HCT116 (cell line): ENCODE results near the gene SOS1. TPM values are rescaled to one million over a fixed set of nuclear protein-coding genes. Genes with fewer than 3 reads are reported as not detected.

ENCODE experiments used
- ATAC-seq: fragments of 200-7000 bp; cut with Tn5 transposase; 2 replicates; pipeline ENCODE4 v1.9.1; 2020; ENCODE audit warnings: mild to moderate bottlenecking, moderate library complexity
- BruUV-seq: library from RNA; stranded (reverse); fragments of 400-500 nt; replicated peaks from 2 replicates; lab custom pipeline; 2021; lab: Mats Ljungman, UMichigan
- CTCF ChIA-PET: fragments of 300-600 bp; sonication (Branson Sonifier 250); formaldehyde crosslinking; loops from one replicate; lab custom pipeline; 2021; ENCODE audit warnings: antibody characterized with exemption; lab: Charles Lee
- POLR2A ChIA-PET: fragments of 300-600, 350-600 bp; sonication (Branson Sonifier 250); formaldehyde crosslinking; loops from one replicate; lab custom pipeline; 2021; ENCODE audit warnings: antibody characterized with exemption; lab: Charles Lee
- RAD21 ChIA-PET, 2 experiments: fragments of 300-600 bp; sonication (Branson Sonifier 250); formaldehyde crosslinking; loops; one replicate each; lab custom pipeline; 2023; ENCODE audit warnings: low total read pairs in 2 of 2; ENCODE audit not compliant: uncharacterized antibody in 2 of 2, unreplicated experiment in 2 of 2, low non-redundant PET in 1 of 2; lab: Charles Lee
- DNase-seq: peaks from one replicate; pipeline ENCODE4 v3.0.0-alpha.2; 2010; ENCODE audit warnings: low read depth, low spot score
- H2AFZ ChIP-seq: fragments of 200-600 bp; shearing (Covaris generic), sonication (generic); 2 replicates; pipeline ENCODE4 v1.6.1; 2017; ENCODE audit warnings: low read depth, mixed run types, mixed read lengths, antibody characterized with exemption, low read length; ENCODE audit not compliant: poor library complexity, severe bottlenecking
- H3K27ac ChIP-seq: 2 replicates; pipeline ENCODE4 v1.5.1; 2012; ENCODE audit warnings: low read depth, low read length
- H3K27me3 ChIP-seq: fragments of 200-600 bp; sonication (generic); 2 replicates; pipeline ENCODE4 v1.6.1; 2016; ENCODE audit warnings: mixed run types, low read length, mixed read lengths; ENCODE audit not compliant: insufficient read depth
- H3K36me3 ChIP-seq, 2 experiments: fragments of 200-500 bp in 1 of 2; fragments of 200-600 bp in 1 of 2; sonication (Bioruptor generic) in 1 of 2; sonication (generic) in 1 of 2; 2 replicates each; pipeline versions ENCODE4 v1.5.1 to v1.6.1; 2014 to 2016; ENCODE audit warnings: low read length in 2 of 2, inconsistent platforms in 1 of 2, mixed read lengths in 1 of 2, mixed run types in 1 of 2; ENCODE audit not compliant: insufficient read depth in 2 of 2, control insufficient read depth in 1 of 2
- H3K4me1 ChIP-seq, 2 experiments: fragments of 200-600 bp in 1 of 2; sonication (generic) in 1 of 2; 2 replicates each; pipeline versions ENCODE4 v1.5.1 to v1.6.1; 2012 to 2017; ENCODE audit warnings: low read length in 2 of 2, inconsistent platforms in 1 of 2, mild to moderate bottlenecking in 1 of 2, mixed read lengths in 1 of 2, mixed run types in 1 of 2, moderate library complexity in 1 of 2; ENCODE audit not compliant: insufficient read depth in 2 of 2, control insufficient read depth in 1 of 2
- H3K4me2 ChIP-seq: fragments of 200-600 bp; sonication (generic); 2 replicates; pipeline ENCODE4 v1.6.1; 2017; ENCODE audit warnings: mixed run types, low read length, mixed read lengths
- H3K4me3 ChIP-seq, 2 experiments: fragments of 200-600 bp in 1 of 2; sonication (generic) in 1 of 2; replicated peaks in 1 of 2; 2 replicates each; pipeline ENCODE4 v1.5.1; 2011 to 2016; ENCODE audit warnings: low read length in 2 of 2, control low read depth in 1 of 2, low read depth in 1 of 2, mild to moderate bottlenecking in 1 of 2, mixed read lengths in 1 of 2, mixed run types in 1 of 2
- H3K79me2 ChIP-seq: fragments of 200-600 bp; sonication (generic); 2 replicates; pipeline ENCODE4 v1.6.1; 2017; ENCODE audit warnings: mild to moderate bottlenecking, mixed run types, low read length, moderate library complexity, mixed read lengths; ENCODE audit not compliant: insufficient read depth
- H3K9ac ChIP-seq: fragments of 200-600 bp; sonication (generic); 2 replicates; pipeline ENCODE4 v1.6.1; 2016; ENCODE audit warnings: low read length, mixed read lengths
- H3K9me2 ChIP-seq: fragments of 200-600 bp; sonication (generic), shearing (Covaris generic); 2 replicates; pipeline ENCODE4 v1.6.1; 2017; ENCODE audit warnings: mixed run types, mild to moderate bottlenecking, moderate library complexity; ENCODE audit not compliant: insufficient read depth
- H3K9me3 ChIP-seq, 2 experiments: fragments of 200-500 bp in 1 of 2; fragments of 200-600 bp in 1 of 2; sonication (Bioruptor generic) in 1 of 2; sonication (generic) in 1 of 2; 2 replicates each; pipeline ENCODE4 v1.6.1; 2014 to 2017; ENCODE audit warnings: low read length in 2 of 2, mixed read lengths in 2 of 2, inconsistent platforms in 1 of 2, low read depth in 1 of 2, mild to moderate bottlenecking in 1 of 2, mixed run types in 1 of 2, moderate library complexity in 1 of 2; ENCODE audit not compliant: control insufficient read depth in 1 of 2, insufficient read depth in 1 of 2
- H4K20me1 ChIP-seq: fragments of 200-600 bp; sonication (generic), shearing (Covaris generic); 2 replicates; pipeline ENCODE4 v1.6.1; 2017; ENCODE audit warnings: mixed run types, mild to moderate bottlenecking, moderate library complexity; ENCODE audit not compliant: insufficient read depth
- ATF3 ChIP-seq: IDR thresholded peaks from 2 replicates; pipeline ENCODE4 v1.6.1; 2012
- CBX3 ChIP-seq: IDR thresholded peaks from 2 replicates; pipeline ENCODE4 v1.6.1; 2012; ENCODE audit warnings: low read depth
- CTCF ChIP-seq, 3 experiments: fragments of 200-600 bp in 1 of 3; sonication (generic) in 1 of 3; IDR thresholded peaks in 2 of 3; conservative IDR thresholded peaks in 1 of 3; 2 replicates each; pipeline ENCODE4 v1.5.1; 2012 to 2017; ENCODE audit warnings: low read depth in 2 of 3, low read length in 2 of 3, antibody characterized with exemption in 1 of 3, borderline replicate concordance in 1 of 3, control low read depth in 1 of 3, mild to moderate bottlenecking in 1 of 3, mixed read lengths in 1 of 3, mixed run types in 1 of 3, moderate library complexity in 1 of 3; ENCODE audit not compliant: insufficient read depth in 1 of 3
- EGR1 ChIP-seq: IDR thresholded peaks from 2 replicates; pipeline ENCODE4 v1.6.1; 2012; ENCODE audit warnings: low read depth
- ELF1 ChIP-seq: IDR thresholded peaks from 2 replicates; pipeline ENCODE4 v1.6.1; 2012; ENCODE audit warnings: low read depth, borderline replicate concordance
- FOSL1 ChIP-seq: IDR thresholded peaks from 2 replicates; pipeline ENCODE4 v1.6.1; 2012; ENCODE audit warnings: low read depth
- JUND ChIP-seq: IDR thresholded peaks from 2 replicates; pipeline ENCODE4 v1.6.1; 2012
- MAX ChIP-seq: IDR thresholded peaks from 2 replicates; pipeline ENCODE4 v1.6.1; 2012
- POLR2AphosphoS5 ChIP-seq: IDR thresholded peaks from 2 replicates; pipeline ENCODE4 v1.6.1; 2011; ENCODE audit warnings: mild to moderate bottlenecking, low read depth, low read length, moderate library complexity
- RAD21 ChIP-seq: IDR thresholded peaks from 2 replicates; pipeline ENCODE4 v1.6.1; 2012; ENCODE audit warnings: low read depth, mild to moderate bottlenecking
- SIN3A ChIP-seq: IDR thresholded peaks from 2 replicates; pipeline ENCODE4 v1.6.1; 2012; ENCODE audit warnings: low read depth
- SP1 ChIP-seq: IDR thresholded peaks from 2 replicates; pipeline ENCODE4 v1.6.1; 2012; ENCODE audit warnings: low read depth
- SRF ChIP-seq: IDR thresholded peaks from 2 replicates; pipeline ENCODE4 v1.6.1; 2012; ENCODE audit warnings: low read depth
- TCF7L2 ChIP-seq: IDR thresholded peaks from 2 replicates; pipeline ENCODE4 v1.7.0; 2011; ENCODE audit warnings: borderline replicate concordance, inconsistent platforms; ENCODE audit not compliant: insufficient read depth, insufficient read length; ENCODE audit errors: extremely low read depth
- YY1 ChIP-seq: IDR thresholded peaks from 2 replicates; pipeline ENCODE4 v1.6.1; 2011; ENCODE audit warnings: low read length, low read depth, moderate library complexity, mild to moderate bottlenecking; ENCODE audit not compliant: insufficient replicate concordance; ENCODE audit errors: extremely low read depth
- ZBTB33 ChIP-seq: IDR thresholded peaks from 2 replicates; pipeline ENCODE4 v1.6.1; 2011; ENCODE audit warnings: mild to moderate bottlenecking, low read length, moderate library complexity; ENCODE audit not compliant: insufficient replicate concordance; ENCODE audit errors: extremely low read depth
- ZFX ChIP-seq: fragments of 450-650 bp; IDR thresholded peaks from 2 replicates; pipeline ENCODE4 v1.6.1; 2017
- ZNF274 ChIP-seq: fragments of 200-500 bp; sonication (Bioruptor generic); IDR thresholded peaks from 2 replicates; pipeline ENCODE4 v1.6.1; 2014; ENCODE audit warnings: mild to moderate bottlenecking, low read depth, low read length, inconsistent platforms
- intact Hi-C: fragments of 100-400 bp; cut with micrococcal nuclease; formaldehyde crosslinking; loops from 2 replicates; pipeline ENCODE4 v1.10.0; 2022
- total RNA-seq: library from RNA; stranded (reverse); gene quantifications from one replicate; pipeline ENCODE4 v1.2.1, GENCODE V29; 2021; ENCODE audit not compliant: unreplicated experiment

Gene SOS1
- total RNA-seq, 1 experiment from 2014 or later, result 19.4 TPM

GRCh38 chr2:38988716-38989115 is 132.1 kb downstream of the SOS1 start:
- no peak for DNase-seq
- ATAC-seq, result no peak
- ChIA-PET CTCF (interaction anchor here (1.9 kb wide), 1 partner anchor 241 kb away, joined by 4 read pairs; no protein-coding TSS in a partner anchor), RAD21 (no interaction called here), POLR2A (no interaction called here)
- Histone ChIP-seq H3K27me3 (no peaks in the 10 kb centered on the region), H3K36me3 (peaks cover 4 to 5% of the 10 kb centered on the region in 2 experiments; a peak in 2 of 4 replicates), H3K27ac (no peak overlapping the region), H3K4me3 (no peak overlapping the region), H3K9me2 (no peaks in the 10 kb centered on the region), H3K9me3 (no peaks in the 10 kb centered on the region), H3K79me2 (no peaks in the 10 kb centered on the region), H2AFZ (no peak overlapping the region), H4K20me1 (no peaks in the 10 kb centered on the region), H3K4me1 (no peaks in the 10 kb centered on the region), H3K9ac (no peak overlapping the region), H3K4me2 (no peak overlapping the region)
- intact Hi-C loops, result no loop called here
- TF ChIP-seq TCF7L2 (no peak), JUND (no peak), ZBTB33 (no peak), ATF3 (no peak), CTCF (IDR thresholded peaks at IDR 0.05 in 2 of 3, conservative IDR thresholded peaks at IDR 0.05 in 1 of 3; ENCODE audit: borderline replicate concordance in 1 of 3, insufficient read depth in 1 of 3, low read depth in 2 of 3, low read length in 2 of 3) (no peak), YY1 (no peak), SRF (no peak), CBX3 (no peak), POLR2AphosphoS5 (no peak), SIN3A (no peak), ZNF274 (no peak), FOSL1 (no peak), ELF1 (no peak), EGR1 (no peak), MAX (no peak), RAD21 (no peak), SP1 (no peak), ZFX (no peak)
- BruUV-seq, result no TSS peak
